Measurements from ENCODE around the gene DDX17. TPM values are rescaled to one million over a fixed set of nuclear protein-coding genes. Genes with fewer than 3 reads are reported as not detected.

DDX17 gene
- total RNA-seq, 2 experiments from 2014 or later = 353 to 358 TPM

- intact Hi-C loops (cut with micrococcal nuclease) = no loop called here
- CTCF ChIA-PET = no interaction called here
Measured at GRCh38 chr22:38437416-38437815, 68.7 kb downstream of the DDX17 start.

GRCh38 chr22:38436629-38437395 lies 69.3 kb downstream of the DDX17 start:
- Mint-ChIP-seq H3K36me3 (no peaks in the 10 kb centered on the region), H3K27ac (no peak overlapping the region), H3K9me3 (no peaks in the 10 kb centered on the region), H3K4me1 (ENCODE audit: low read depth) (no peaks in the 10 kb centered on the region), H3K4me3 (no peak overlapping the region), H3K27me3 (no peaks in the 10 kb centered on the region)
- DNase-seq = no peak
- POLR2A ChIA-PET = no interaction called here
- CTCF ChIA-PET = no interaction called here
- intact Hi-C loops (cut with micrococcal nuclease) = no loop called here

More at GRCh38 chr22:38437416-38437815, 68.7 kb downstream of the DDX17 start:
- H3K27me3 Mint-ChIP-seq = no peaks in the 10 kb centered on the region
- DNase-seq = no peak
- no peak overlapping the region for H3K4me3 Mint-ChIP-seq
- H3K9me3 Mint-ChIP-seq = no peaks in the 10 kb centered on the region
- POLR2A ChIA-PET = no interaction called here
- no peaks in the 10 kb centered on the region for H3K4me1 Mint-ChIP-seq (ENCODE audit: low read depth)
- no peaks in the 10 kb centered on the region for H3K36me3 Mint-ChIP-seq
- no peak overlapping the region for H3K27ac Mint-ChIP-seq

- Mint-ChIP-seq H3K36me3 (no peaks in the 10 kb centered on the region), H3K9me3 (no peaks in the 10 kb centered on the region)
Measured at GRCh38 chr22:38435965-38436364, 70.1 kb downstream of the DDX17 start.

GRCh38 chr22:38435010-38435409 lies 71.1 kb downstream of the DDX17 start:
- H3K27me3 Mint-ChIP-seq = no peaks in the 10 kb centered on the region
- POLR2A ChIA-PET = interaction anchor here (0.6 kb wide), 1 partner anchor 187 kb away, joined by 3 read pairs; no protein-coding TSS in a partner anchor
- DNase-seq = no peak

More at GRCh38 chr22:38435965-38436364, 70.1 kb downstream of the DDX17 start:
- ChIA-PET POLR2A (interaction anchor here (0.6 kb wide), 1 partner anchor 161 kb away, joined by 3 read pairs; no protein-coding TSS in a partner anchor), CTCF (no interaction called here)
- intact Hi-C loops (cut with micrococcal nuclease) = no loop called here
- Mint-ChIP-seq H3K4me3 (no peak overlapping the region), H3K27me3 (no peaks in the 10 kb centered on the region), H3K4me1 (ENCODE audit: low read depth) (no peaks in the 10 kb centered on the region), H3K27ac (no peak overlapping the region)
- DNase-seq = no peak

GRCh38 chr22:38433871-38434270 lies 72.2 kb downstream of the DDX17 start:
- Mint-ChIP-seq H3K4me3 (no peak overlapping the region), H3K4me1 (ENCODE audit: low read depth) (no peaks in the 10 kb centered on the region), H3K9me3 (no peaks in the 10 kb centered on the region), H3K27me3 (no peaks in the 10 kb centered on the region), H3K36me3 (no peaks in the 10 kb centered on the region), H3K27ac (no peak overlapping the region)
- ChIA-PET POLR2A (no interaction called here), CTCF (interaction anchor here (1.6 kb wide), 1 partner anchor 21 kb away, joined by 4 read pairs; no protein-coding TSS in a partner anchor)
- DNase-seq = no peak
- intact Hi-C loops (cut with micrococcal nuclease) = no loop called here

More at GRCh38 chr22:38435010-38435409, 71.1 kb downstream of the DDX17 start:
- CTCF ChIA-PET = interaction anchor here (0.7 to 1.6 kb wide), 2 partner anchors 11 to 22 kb away, joined by 3 to 4 read pairs; no protein-coding TSS in a partner anchor
- Mint-ChIP-seq H3K36me3 (no peaks in the 10 kb centered on the region), H3K27ac (no peak overlapping the region), H3K4me3 (no peak overlapping the region), H3K9me3 (no peaks in the 10 kb centered on the region), H3K4me1 (ENCODE audit: low read depth) (no peaks in the 10 kb centered on the region)
- intact Hi-C loops (cut with micrococcal nuclease) = no loop called here

Other genes with a start within 250 kb of the DDX17 start
- gene TMEM184B, start 233.3 kb downstream of the DDX17 start, total RNA-seq = 10 to 100 TPM; 24.4 to 26.6 TPM
- 100 to 1,000 TPM; 104 to 105 TPM for gene CSNK1E, start 188.9 kb downstream of the DDX17 start, total RNA-seq
- not detected for gene KCNJ4, start 51.1 kb downstream of the DDX17 start, total RNA-seq
- under 1 TPM; 0.94 to 0.97 TPM for gene KDELR3, start 38.2 kb downstream of the DDX17 start, total RNA-seq
- 10 to 100 TPM; 15.8 to 20.1 TPM for gene DMC1, start 63.9 kb upstream of the DDX17 start, total RNA-seq
- gene FAM227A, start 150.1 kb upstream of the DDX17 start, total RNA-seq = under 1 TPM; 0.36 to 0.88 TPM
- 10 to 100 TPM in 1 of 2 experiments, 1 to 10 TPM in 1; 9.8 to 14.6 TPM for gene CBY1, start 150.3 kb upstream of the DDX17 start, total RNA-seq
- 100 to 1,000 TPM; 122 to 128 TPM for gene TOMM22, start 175.6 kb upstream of the DDX17 start, total RNA-seq
- 10 to 100 TPM; 71.8 to 78.4 TPM for gene JOSD1, start 194.6 kb upstream of the DDX17 start, total RNA-seq
- 10 to 100 TPM; 95.4 to 98.1 TPM for gene GTPBP1, start 199.6 kb upstream of the DDX17 start, total RNA-seq
- 100 to 1,000 TPM; 159 to 168 TPM for gene SUN2, start 249.7 kb upstream of the DDX17 start, total RNA-seq

Measured in activated CD4-positive, alpha-beta memory T cell treated with anti-CD3 and anti-CD28 coated beads for 36 hours (primary cell).